A673 (cell line): ENCODE results near the gene FAAP100. TPM values are rescaled to one million over a fixed set of nuclear protein-coding genes. Genes with fewer than 3 reads are reported as not detected.

Experiments used
- BruUV-seq: library from RNA; stranded (reverse); fragments of 400-500 nt; replicated peaks from 2 replicates; lab custom pipeline; 2021; lab: Mats Ljungman, UMichigan
- CTCF ChIA-PET: fragments of 300-600 bp; sonication (Branson Sonifier 250); formaldehyde crosslinking; loops from one replicate; lab custom pipeline; 2022; ENCODE audit warnings: antibody characterized with exemption; lab: Charles Lee
- POLR2A ChIA-PET: fragments of 300-600 bp; sonication (Branson Sonifier 250); formaldehyde crosslinking; loops from one replicate; lab custom pipeline; 2022; ENCODE audit warnings: antibody characterized with exemption; ENCODE audit not compliant: low non-redundant PET; lab: Charles Lee
- DNase-seq: peaks from one replicate; pipeline ENCODE4 v3.0.0-alpha.2; 2015; ENCODE audit warnings: low spot score
- H3K27ac ChIP-seq: fragments of 200-600 bp; sonication (generic); 2 replicates; pipeline ENCODE4 v1.5.1; 2016; ENCODE audit warnings: mixed run types, low read depth, mild to moderate bottlenecking, mixed read lengths, antibody characterized with exemption, low read length; ENCODE audit not compliant: poor library complexity, severe bottlenecking
- H3K27me3 ChIP-seq: fragments of 200-600 bp; sonication (generic); replicated peaks from 2 replicates; pipeline ENCODE4 v1.6.1; 2017; ENCODE audit warnings: mixed run types, low read depth, mild to moderate bottlenecking, mixed read lengths, antibody characterized with exemption, low read length; ENCODE audit not compliant: insufficient read depth, poor library complexity
- H3K36me3 ChIP-seq: fragments of 200-600 bp; sonication (generic); 2 replicates; pipeline ENCODE4 v1.6.1; 2016; ENCODE audit warnings: mixed run types, mild to moderate bottlenecking, mixed read lengths, antibody characterized with exemption, low read length; ENCODE audit not compliant: insufficient read depth, poor library complexity, severe bottlenecking
- H3K4me1 ChIP-seq: fragments of 200-600 bp; sonication (generic); 2 replicates; pipeline ENCODE4 v1.6.1; 2017; ENCODE audit warnings: mixed run types, mild to moderate bottlenecking, mixed read lengths, antibody characterized with exemption, low read length; ENCODE audit not compliant: insufficient read depth, poor library complexity, severe bottlenecking
- H3K4me3 ChIP-seq: fragments of 200-600 bp; sonication (generic); 2 replicates; pipeline ENCODE4 v1.5.1; 2016; ENCODE audit warnings: low read depth, mixed run types, mild to moderate bottlenecking, mixed read lengths, low read length; ENCODE audit not compliant: poor library complexity, severe bottlenecking
- H3K9me3 ChIP-seq: fragments of 200-600 bp; sonication (generic); 2 replicates; pipeline ENCODE4 v1.6.1; 2016; ENCODE audit warnings: mixed run types, low read depth, mild to moderate bottlenecking, mixed read lengths, antibody characterized with exemption, low read length; ENCODE audit not compliant: poor library complexity, severe bottlenecking
- EZH2 ChIP-seq: fragments of 200-600 bp; sonication (generic); IDR thresholded peaks from 2 replicates; pipeline ENCODE4 v1.6.1; 2017; ENCODE audit warnings: borderline replicate concordance, low read depth, mild to moderate bottlenecking, mixed read lengths, antibody characterized with exemption, low read length; ENCODE audit not compliant: poor library complexity, severe bottlenecking
- intact Hi-C: fragments of 100-400 bp; cut with micrococcal nuclease; formaldehyde crosslinking; loops from one replicate; pipeline ENCODE4 v1.10.0; 2022; ENCODE audit not compliant: unreplicated experiment
- total RNA-seq: library from RNA; stranded (reverse); gene quantifications from 2 replicates; pipeline ENCODE4 v1.2.3, GENCODE V29; 2021
- TF ChIP-seq, protein P1 (sequence below): fragments of 300-800, 200-600 bp; sonication (generic); conservative IDR thresholded peaks from 2 replicates; pipeline ENCODE4 v1.5.1; 2017; ENCODE audit warnings: low read depth, mild to moderate bottlenecking, antibody characterized with exemption, low read length, moderate library complexity, mixed read lengths

The FAAP100 gene
- total RNA-seq, 1 experiment from 2014 or later = 49.4 TPM

DNA sequence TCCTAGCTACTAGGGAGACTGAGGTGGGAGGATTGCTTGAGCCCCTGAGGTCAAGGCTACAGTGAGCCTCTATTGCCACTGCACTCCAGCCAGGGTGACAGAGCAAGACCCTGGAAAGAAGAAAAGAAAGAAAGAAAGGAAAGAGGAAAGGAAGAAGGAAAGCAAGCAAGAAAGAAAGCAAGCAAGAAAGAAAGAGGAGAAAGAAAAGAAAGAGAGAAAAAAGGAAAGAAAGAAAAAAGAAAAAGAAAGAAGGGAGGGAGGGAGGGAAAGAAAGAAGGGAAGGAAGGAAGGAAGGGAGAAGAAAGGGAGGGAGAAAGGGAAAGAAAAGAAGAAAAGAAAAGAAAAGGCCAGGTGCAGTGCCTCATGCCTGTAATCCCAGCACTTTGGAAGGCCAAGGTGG is 48.5 kb downstream of the FAAP100 start:
- H3K27ac ChIP-seq = no peak overlapping the region
- H3K4me1 ChIP-seq = no peaks in the 10 kb centered on the region
- TF ChIP-seq EZH2 = no peak
- TF ChIP-seq, protein P1, sequence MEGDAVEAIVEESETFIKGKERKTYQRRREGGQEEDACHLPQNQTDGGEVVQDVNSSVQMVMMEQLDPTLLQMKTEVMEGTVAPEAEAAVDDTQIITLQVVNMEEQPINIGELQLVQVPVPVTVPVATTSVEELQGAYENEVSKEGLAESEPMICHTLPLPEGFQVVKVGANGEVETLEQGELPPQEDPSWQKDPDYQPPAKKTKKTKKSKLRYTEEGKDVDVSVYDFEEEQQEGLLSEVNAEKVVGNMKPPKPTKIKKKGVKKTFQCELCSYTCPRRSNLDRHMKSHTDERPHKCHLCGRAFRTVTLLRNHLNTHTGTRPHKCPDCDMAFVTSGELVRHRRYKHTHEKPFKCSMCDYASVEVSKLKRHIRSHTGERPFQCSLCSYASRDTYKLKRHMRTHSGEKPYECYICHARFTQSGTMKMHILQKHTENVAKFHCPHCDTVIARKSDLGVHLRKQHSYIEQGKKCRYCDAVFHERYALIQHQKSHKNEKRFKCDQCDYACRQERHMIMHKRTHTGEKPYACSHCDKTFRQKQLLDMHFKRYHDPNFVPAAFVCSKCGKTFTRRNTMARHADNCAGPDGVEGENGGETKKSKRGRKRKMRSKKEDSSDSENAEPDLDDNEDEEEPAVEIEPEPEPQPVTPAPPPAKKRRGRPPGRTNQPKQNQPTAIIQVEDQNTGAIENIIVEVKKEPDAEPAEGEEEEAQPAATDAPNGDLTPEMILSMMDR = no peak
- CTCF ChIA-PET = no interaction called here
- H3K27me3 ChIP-seq = no peaks in the 10 kb centered on the region
- POLR2A ChIA-PET = no interaction called here
- no peak for DNase-seq
- BruUV-seq = no TSS peak
- H3K9me3 ChIP-seq = no peaks in the 10 kb centered on the region
- intact Hi-C loops = no loop called here
- no peaks in the 10 kb centered on the region for H3K36me3 ChIP-seq
- no peak overlapping the region for H3K4me3 ChIP-seq

DNA sequence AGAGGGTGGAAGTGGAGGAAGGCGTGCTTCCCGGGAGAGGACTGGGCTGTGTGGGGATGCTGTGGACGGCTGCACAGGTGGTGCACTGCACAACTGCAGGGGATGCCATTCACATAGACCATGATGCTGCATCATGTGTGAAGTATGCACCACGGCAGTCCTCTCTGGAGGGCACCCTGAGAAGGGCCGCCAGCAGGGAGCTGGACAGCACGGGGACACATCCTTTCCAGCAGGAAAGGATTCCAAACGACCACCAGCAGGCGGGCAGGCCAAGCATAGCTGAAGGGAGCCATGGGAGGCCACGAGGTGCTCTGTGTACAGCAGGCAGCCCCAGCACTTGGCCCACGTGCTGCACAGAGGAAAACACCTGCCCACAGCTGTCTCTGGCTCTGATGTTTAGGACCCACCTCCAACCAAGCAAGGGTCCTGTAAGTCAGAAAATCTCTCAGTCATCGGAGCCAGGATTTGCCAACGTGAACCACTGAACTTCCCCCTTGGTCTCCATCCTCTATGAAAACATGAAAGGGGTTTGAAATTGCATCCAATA is 49.6 kb downstream of the FAAP100 start:
- H3K4me3 ChIP-seq = no peak overlapping the region
- no peaks in the 10 kb centered on the region for H3K4me1 ChIP-seq
- H3K36me3 ChIP-seq = no peaks in the 10 kb centered on the region
- no peaks in the 10 kb centered on the region for H3K27me3 ChIP-seq
- no peak for DNase-seq
- CTCF ChIA-PET = no interaction called here
- no TSS peak for BruUV-seq
- H3K9me3 ChIP-seq = no peaks in the 10 kb centered on the region
- intact Hi-C loops = no loop called here
- no peak overlapping the region for H3K27ac ChIP-seq
- TF ChIP-seq, protein P1 = no peak
- TF ChIP-seq EZH2 = no peak
- POLR2A ChIA-PET = no interaction called here

DNA sequence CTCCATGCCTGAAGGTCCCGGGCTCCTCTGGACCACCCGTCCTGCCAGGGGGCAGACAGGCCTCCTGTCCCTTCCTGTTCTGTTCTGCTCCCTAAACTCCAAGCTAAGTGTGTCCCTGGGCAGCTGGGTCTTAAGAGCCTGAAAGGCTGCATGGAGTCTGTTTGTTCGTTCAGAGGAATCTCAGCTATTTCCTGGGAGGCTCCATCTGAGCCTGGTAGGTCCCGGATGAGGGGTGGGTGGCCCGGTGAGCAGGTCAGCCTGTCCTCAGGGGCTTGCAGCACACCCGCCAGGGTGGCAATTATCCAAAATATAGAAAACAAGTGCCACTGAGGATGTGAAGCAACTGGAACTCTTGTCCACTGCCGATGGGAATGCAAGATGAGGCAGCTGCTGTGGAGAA is 52.1 kb downstream of the FAAP100 start:
- ChIA-PET POLR2A (interaction anchor here (0.7 to 1.0 kb wide), 2 partner anchors 14 to 69 kb away, joined by 3 to 4 read pairs; no protein-coding TSS in a partner anchor), CTCF (no interaction called here)
- H3K27me3 ChIP-seq = no peaks in the 10 kb centered on the region
- no peak overlapping the region for H3K4me3 ChIP-seq
- H3K4me1 ChIP-seq = no peaks in the 10 kb centered on the region
- no peak overlapping the region for H3K27ac ChIP-seq
- intact Hi-C loops = no loop called here
- BruUV-seq = no TSS peak
- no peaks in the 10 kb centered on the region for H3K9me3 ChIP-seq
- no peak for TF ChIP-seq EZH2
- TF ChIP-seq, protein P1 = no peak
- no peaks in the 10 kb centered on the region for H3K36me3 ChIP-seq
- DNase-seq = no peak
